Activated CD8-positive, alpha-beta T cell treated with anti-CD3 and anti-CD28 coated beads, Interleukin-2, amount 10 ng/mL, durations not matched to agents 7 days and 5 days (primary cell): ENCODE results near the gene RPP38. TPM values are rescaled to one million over a fixed set of nuclear protein-coding genes. Genes with fewer than 3 reads are reported as not detected.

Experiments used
- ATAC-seq: fragments of 150-1000 bp; cut with Tn5 transposase; one replicate; pipeline ENCODE4 v1.10.0; 2021; ENCODE audit warnings: moderate library complexity
- CTCF ChIA-PET: fragments of 350-600 bp; sonication (Branson Sonifier 250); formaldehyde crosslinking; loops from one replicate; lab custom pipeline; 2021; ENCODE audit warnings: antibody characterized with exemption; lab: Charles Lee
- POLR2A ChIA-PET: fragments of 350-600 bp; sonication (Branson Sonifier 250); formaldehyde crosslinking; loops from one replicate; lab custom pipeline; 2021; ENCODE audit warnings: antibody characterized with exemption; lab: Charles Lee
- DNase-seq: peaks from one replicate; pipeline ENCODE4 v3.0.0-alpha.2; 2020
- H3K27ac Mint-ChIP-seq: one replicate; pipeline ENCODE4 v1.8.0; 2021; ENCODE audit warnings: mild to moderate bottlenecking, mixed read lengths
- H3K27me3 Mint-ChIP-seq: one replicate; pipeline ENCODE4 v1.8.0; 2021; ENCODE audit warnings: low read depth, mixed read lengths
- H3K36me3 Mint-ChIP-seq: one replicate; pipeline ENCODE4 v1.8.0; 2021; ENCODE audit warnings: low read depth, mixed read lengths
- H3K4me1 Mint-ChIP-seq: one replicate; pipeline ENCODE4 v1.8.0; 2021; ENCODE audit warnings: low read depth, mixed read lengths
- H3K4me3 Mint-ChIP-seq: one replicate; pipeline ENCODE4 v1.8.0; 2021; ENCODE audit warnings: mild to moderate bottlenecking, mixed read lengths
- H3K9me3 Mint-ChIP-seq: one replicate; pipeline ENCODE4 v1.8.0; 2022; ENCODE audit warnings: mixed read lengths; ENCODE audit not compliant: insufficient read depth
- total RNA-seq, 2 experiments: library from RNA; stranded (reverse); gene quantifications; one replicate each; pipeline ENCODE4 v1.2.3, GENCODE V29; 2021

RPP38 gene
- total RNA-seq, 2 experiments from 2014 or later, result 16.8 to 19.0 TPM

DNA sequence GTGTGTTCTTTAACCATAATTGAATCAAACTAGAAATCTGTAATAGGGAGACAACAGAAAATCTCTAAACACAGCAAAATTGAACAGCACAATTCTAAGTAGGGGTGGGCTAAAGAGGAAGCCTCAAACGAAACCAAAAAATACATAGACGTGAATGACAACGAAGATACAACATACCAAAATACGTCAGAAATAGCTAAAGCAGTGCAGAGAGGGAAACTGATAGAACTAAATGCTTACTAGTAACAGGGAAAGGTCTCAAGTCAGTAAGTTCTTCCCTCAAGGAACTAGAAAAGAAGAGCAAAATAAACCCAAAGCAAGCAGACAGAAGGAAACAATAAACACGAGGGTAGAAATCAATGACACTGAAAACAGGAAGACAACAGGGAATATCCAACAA lies 19.1 kb downstream of the RPP38 start:
- Mint-ChIP-seq H3K27me3 (no peaks in the 10 kb centered on the region), H3K27ac (no peak overlapping the region), H3K4me3 (no peak overlapping the region), H3K36me3 (peaks cover 21% of the 10 kb centered on the region), H3K9me3 (no peaks in the 10 kb centered on the region), H3K4me1 (peaks cover 10% of the 10 kb centered on the region)
- ATAC-seq, result no peak
- DNase-seq, result no peak
- CTCF ChIA-PET, result interaction anchor here (1.3 to 2.8 kb wide), 2 partner anchors 10 to 16 kb away, joined by 3 to 6 read pairs; no protein-coding TSS in a partner anchor
- POLR2A ChIA-PET, result no interaction called here

DNA sequence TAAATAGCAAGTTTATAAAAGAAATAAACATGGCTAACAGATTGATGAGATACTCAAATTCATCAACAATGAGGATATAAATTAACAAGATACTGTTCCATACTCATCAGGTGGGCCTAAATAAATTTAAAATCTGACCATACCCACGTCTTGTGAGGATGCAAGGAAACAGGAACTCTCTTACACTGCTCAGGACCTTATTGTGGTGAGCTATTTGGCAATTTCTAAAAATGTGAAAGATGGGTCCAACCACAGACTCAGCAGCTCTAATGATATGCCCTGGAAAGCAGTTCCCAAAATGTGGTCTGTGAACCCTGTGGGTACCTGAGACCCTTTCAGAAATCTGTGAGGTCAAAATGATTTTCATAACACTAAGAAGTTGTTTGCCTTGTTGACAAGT lies 21.5 kb downstream of the RPP38 start:
- no peak overlapping the region for H3K4me3 Mint-ChIP-seq
- ChIA-PET CTCF (interaction anchor here (2.0 kb wide), 1 partner anchor 11 kb away, joined by 9 read pairs; no protein-coding TSS in a partner anchor), POLR2A (interaction anchor here (0.8 kb wide), 1 partner anchor 720 kb away, joined by 3 read pairs; no protein-coding TSS in a partner anchor)
- H3K9me3 Mint-ChIP-seq, result no peaks in the 10 kb centered on the region
- peaks cover 18% of the 10 kb centered on the region for H3K4me1 Mint-ChIP-seq
- H3K27ac Mint-ChIP-seq, result no peak overlapping the region
- no peak for ATAC-seq
- no peak for DNase-seq
- no peaks in the 10 kb centered on the region for H3K27me3 Mint-ChIP-seq
- peaks cover 21% of the 10 kb centered on the region for H3K36me3 Mint-ChIP-seq

DNA sequence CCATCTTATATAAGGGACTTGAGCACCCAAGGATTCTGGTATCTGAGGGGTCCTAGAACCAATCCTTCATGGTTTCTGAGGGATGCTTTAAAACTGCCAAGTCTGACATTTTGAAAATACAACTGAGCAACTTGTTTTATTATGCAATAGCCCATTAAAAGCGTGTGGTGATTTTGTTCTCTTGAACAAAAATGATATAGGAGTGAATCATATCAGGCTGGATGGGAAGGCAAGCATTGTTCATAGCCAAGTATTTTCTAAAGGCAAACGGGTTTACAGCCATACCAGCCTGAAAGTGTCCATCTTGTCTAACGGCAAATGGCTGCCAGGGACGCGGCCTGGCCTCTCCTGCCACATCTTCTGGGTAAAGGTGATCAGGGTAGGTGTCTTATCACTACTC lies 23.4 kb downstream of the RPP38 start:
- Mint-ChIP-seq H3K4me3 (no peak overlapping the region), H3K27ac (no peak overlapping the region), H3K9me3 (no peaks in the 10 kb centered on the region), H3K27me3 (no peaks in the 10 kb centered on the region), H3K4me1 (peaks cover 29% of the 10 kb centered on the region), H3K36me3 (peaks cover 33% of the 10 kb centered on the region)
- ChIA-PET CTCF (no interaction called here), POLR2A (no interaction called here)
- DNase-seq (no peak), ATAC-seq (no peak)

DNA sequence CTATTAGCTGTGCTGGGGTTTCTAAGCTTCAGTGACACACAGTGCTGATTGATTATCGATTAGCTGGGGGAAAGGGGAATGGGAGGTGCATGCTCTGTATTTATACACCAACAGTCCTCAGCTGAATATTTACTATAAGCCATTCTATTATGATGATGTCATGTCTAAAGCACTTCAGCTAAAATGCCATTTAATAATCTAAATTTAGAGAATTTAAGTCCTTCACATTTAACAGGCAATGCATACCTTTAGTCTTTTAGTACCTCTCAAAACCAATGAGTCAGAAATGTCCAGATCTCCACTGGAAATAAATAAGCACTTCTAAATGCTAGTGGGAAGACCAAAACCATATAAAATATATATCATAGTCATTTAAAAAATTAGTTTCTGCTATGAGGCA lies 24.6 kb downstream of the RPP38 start:
- Mint-ChIP-seq H3K4me3 (no peak overlapping the region), H3K9me3 (no peaks in the 10 kb centered on the region), H3K36me3 (peaks cover 40% of the 10 kb centered on the region), H3K27me3 (no peaks in the 10 kb centered on the region), H3K27ac (no peak overlapping the region), H3K4me1 (peaks cover 29% of the 10 kb centered on the region)
- CTCF ChIA-PET, result interaction anchor here (0.8 kb wide), 1 partner anchor 15 kb away, joined by 3 read pairs; no protein-coding TSS in a partner anchor
- DNase-seq (no peak), ATAC-seq (no peak)
- POLR2A ChIA-PET, result no interaction called here

DNA sequence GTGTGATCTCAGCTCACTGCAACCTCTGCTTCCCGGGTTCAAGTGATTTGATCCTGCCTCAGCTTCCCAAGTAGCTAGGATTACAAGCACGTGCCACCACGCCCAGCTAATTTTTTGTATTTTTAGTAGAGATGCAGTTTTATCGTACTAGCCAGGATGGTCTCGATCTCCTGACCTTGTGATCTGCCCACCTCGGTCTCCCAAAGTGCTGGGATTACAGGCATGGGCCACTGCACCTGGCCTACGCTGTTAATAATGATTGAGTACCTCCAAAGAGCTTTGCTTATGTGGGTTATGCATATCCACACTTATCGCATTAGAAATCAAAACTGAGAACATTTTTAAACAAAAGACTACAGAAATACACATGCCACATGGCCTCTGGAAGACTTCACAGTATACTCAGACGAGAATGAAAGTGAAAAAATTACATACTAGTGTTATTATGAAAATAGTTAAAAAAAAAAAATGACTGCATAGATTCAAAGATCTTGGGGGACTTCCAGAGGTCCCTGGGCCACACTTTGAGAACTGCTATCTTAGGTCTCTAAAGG lies 25.4 kb downstream of the RPP38 start:
- peaks cover 40% of the 10 kb centered on the region for H3K36me3 Mint-ChIP-seq
- ATAC-seq, result no peak
- H3K4me1 Mint-ChIP-seq, result peaks cover 29% of the 10 kb centered on the region
- no peak for DNase-seq
- no peak overlapping the region for H3K4me3 Mint-ChIP-seq
- H3K27ac Mint-ChIP-seq, result no peak overlapping the region
- ChIA-PET POLR2A (no interaction called here), CTCF (interaction anchor here (1.4 to 1.6 kb wide), 2 partner anchors 10 to 16 kb away, joined by 5 to 6 read pairs; no protein-coding TSS in a partner anchor)
- no peaks in the 10 kb centered on the region for H3K27me3 Mint-ChIP-seq
- no peaks in the 10 kb centered on the region for H3K9me3 Mint-ChIP-seq

DNA sequence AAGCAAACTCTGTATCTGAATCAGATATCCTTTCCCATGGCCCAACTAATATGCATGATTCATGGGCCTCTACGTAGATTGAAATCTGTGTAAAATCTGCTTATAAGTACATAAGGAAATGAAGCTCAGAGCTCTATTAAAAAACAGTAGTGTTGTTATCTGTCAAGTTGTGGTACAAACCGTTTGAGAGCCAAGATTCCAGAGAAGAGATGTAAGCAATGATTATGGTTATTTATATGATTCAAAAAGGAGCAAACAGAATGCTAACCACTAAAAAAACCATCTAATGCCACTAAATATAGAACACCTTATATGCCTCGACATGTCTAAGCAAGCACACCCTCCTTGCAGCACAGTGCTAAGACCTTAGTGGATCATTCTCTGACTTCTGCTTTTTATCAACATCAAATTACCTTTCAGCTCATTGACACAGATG lies 26.6 kb downstream of the RPP38 start:
- ChIA-PET CTCF (interaction anchor here (1.3 to 1.6 kb wide), 4 partner anchors 9 to 44 kb away, joined by 3 to 6 read pairs (median 4); no protein-coding TSS in a partner anchor), POLR2A (no interaction called here)
- Mint-ChIP-seq H3K4me3 (no peak overlapping the region), H3K27ac (no peak overlapping the region), H3K27me3 (no peaks in the 10 kb centered on the region), H3K4me1 (peaks cover 27% of the 10 kb centered on the region), H3K9me3 (no peaks in the 10 kb centered on the region), H3K36me3 (peaks cover 50% of the 10 kb centered on the region)
- DNase-seq (no peak), ATAC-seq (no peak)

DNA sequence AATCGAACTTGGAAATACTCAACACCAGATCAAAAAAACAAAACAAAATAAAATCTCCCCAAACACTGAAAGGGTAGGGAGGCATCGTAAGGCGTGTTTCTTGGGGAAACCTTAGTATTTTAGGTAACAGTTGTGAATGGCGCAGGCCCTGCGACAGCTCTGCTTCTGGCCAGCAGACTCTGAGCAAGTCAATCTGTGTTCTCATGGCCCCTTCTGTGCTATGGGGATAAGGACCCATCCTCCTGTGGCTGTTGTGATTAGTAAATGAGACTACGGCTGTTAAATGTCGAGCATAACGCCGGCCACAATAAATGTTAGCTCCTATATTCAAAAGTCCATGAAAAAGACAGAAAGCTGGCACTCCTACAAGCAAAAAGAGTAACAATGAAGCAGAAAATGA lies 27.0 kb downstream of the RPP38 start:
- no peak for DNase-seq
- ChIA-PET CTCF (interaction anchor here (1.3 to 1.6 kb wide), 4 partner anchors 9 to 43 kb away, joined by 3 to 6 read pairs (median 4); no protein-coding TSS in a partner anchor), POLR2A (interaction anchor here (0.6 kb wide), 1 partner anchor 75 kb away, joined by 5 read pairs; no protein-coding TSS in a partner anchor)
- Mint-ChIP-seq H3K9me3 (no peaks in the 10 kb centered on the region), H3K36me3 (peaks cover 51% of the 10 kb centered on the region), H3K4me3 (no peak overlapping the region), H3K27ac (no peak overlapping the region), H3K4me1 (peaks cover 24% of the 10 kb centered on the region), H3K27me3 (no peaks in the 10 kb centered on the region)
- ATAC-seq, result no peak

DNA sequence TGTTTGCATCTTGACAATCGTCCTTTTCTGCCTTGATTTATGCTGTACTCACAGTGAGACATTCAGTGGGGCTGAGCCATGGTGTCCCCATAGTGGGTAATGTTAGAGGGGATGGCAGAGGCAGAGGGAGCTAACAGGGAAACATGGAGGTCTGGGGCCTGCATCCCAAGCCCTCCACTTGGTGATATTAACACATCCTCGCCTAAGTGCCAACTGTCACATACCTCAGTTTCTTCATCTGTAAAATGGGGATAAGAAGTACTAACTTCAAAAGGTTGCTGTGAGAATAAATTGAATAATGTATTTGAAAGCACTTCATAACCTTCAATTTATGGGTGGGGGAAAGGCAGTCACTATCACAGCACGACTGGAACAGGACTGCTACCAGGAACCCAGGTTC lies 27.8 kb downstream of the RPP38 start:
- no peak overlapping the region for H3K27ac Mint-ChIP-seq
- H3K27me3 Mint-ChIP-seq, result no peaks in the 10 kb centered on the region
- CTCF ChIA-PET, result no interaction called here
- H3K4me1 Mint-ChIP-seq, result peaks cover 19% of the 10 kb centered on the region
- ATAC-seq, result no peak
- POLR2A ChIA-PET, result interaction anchor here (0.6 kb wide), 1 partner anchor 74 kb away, joined by 5 read pairs; no protein-coding TSS in a partner anchor
- no peaks in the 10 kb centered on the region for H3K9me3 Mint-ChIP-seq
- no peak for DNase-seq
- H3K36me3 Mint-ChIP-seq, result peaks cover 56% of the 10 kb centered on the region
- H3K4me3 Mint-ChIP-seq, result no peak overlapping the region

DNA sequence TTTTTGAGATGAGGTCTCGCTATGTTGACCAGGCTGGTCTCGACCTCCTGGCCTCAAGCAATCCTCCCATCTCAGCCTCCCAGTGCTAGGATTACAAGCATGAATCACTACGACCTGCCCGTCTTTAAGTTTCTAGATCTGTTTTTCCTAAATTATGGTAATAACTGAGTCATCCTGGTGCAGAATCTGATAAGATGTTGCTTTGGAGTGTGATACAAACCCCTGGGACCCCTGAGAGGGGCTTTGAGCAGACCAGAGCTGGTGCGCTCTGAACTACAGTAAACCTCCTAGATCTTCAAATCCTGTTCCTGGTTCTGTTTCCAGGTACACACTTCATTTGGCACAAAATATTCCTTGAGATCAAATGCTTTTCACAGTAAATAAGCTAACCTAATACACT lies 34.2 kb downstream of the RPP38 start:
- Mint-ChIP-seq H3K4me1 (no peaks in the 10 kb centered on the region), H3K4me3 (no peak overlapping the region), H3K9me3 (no peaks in the 10 kb centered on the region), H3K36me3 (peaks cover 62% of the 10 kb centered on the region), H3K27ac (no peak overlapping the region), H3K27me3 (no peaks in the 10 kb centered on the region)
- DNase-seq (no peak), ATAC-seq (no peak)
- POLR2A ChIA-PET, result interaction anchor here (0.9 kb wide), 1 partner anchor 10 kb away, joined by 3 read pairs; no protein-coding TSS in a partner anchor
- CTCF ChIA-PET, result no interaction called here

DNA sequence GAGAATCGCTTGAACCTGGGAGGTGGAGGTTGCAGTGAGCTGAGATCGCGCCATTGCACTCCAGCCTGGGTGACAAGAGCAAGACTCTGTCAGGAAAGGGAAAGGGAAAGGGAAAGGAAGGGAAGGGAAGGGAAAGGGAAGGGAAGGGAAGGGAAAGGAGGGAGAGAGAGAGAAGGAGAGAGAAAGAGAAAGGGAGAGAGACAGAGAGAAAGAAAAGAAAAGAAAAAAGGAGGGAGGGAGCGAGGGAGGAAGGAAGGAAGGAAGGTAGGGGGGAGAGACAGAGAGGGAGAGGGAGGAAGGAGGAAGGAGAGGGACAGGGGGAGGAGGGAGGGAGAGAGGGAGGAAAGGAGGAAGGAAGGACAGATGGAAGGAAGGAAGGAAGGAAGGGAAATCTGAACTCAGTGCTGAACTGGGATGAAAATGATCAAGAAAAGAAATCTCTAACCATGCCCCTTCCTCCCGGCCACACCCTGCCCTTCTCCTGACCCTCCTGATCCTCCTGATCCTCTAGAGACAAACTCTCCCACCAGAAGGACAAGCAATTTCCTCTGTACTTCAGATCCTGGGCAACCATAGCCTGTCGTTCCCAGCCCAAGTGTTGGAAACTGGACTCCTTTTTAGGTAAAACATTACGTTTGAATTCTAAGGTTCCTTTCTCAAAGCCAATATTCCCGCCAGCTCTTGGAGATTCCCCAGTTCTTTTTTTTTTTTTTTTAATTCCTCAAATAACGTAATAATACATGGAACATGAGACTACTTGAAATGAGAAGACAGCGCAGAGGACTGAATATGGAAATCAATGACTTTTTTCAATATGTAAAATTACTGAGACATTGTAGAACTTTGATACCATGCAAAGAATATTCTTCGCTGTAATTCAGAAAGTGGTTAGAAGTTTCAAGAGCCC lies 39.2 kb downstream of the RPP38 start:
- Mint-ChIP-seq H3K36me3 (peaks cover 59% of the 10 kb centered on the region), H3K27me3 (no peaks in the 10 kb centered on the region), H3K4me3 (no peak overlapping the region), H3K9me3 (no peaks in the 10 kb centered on the region), H3K4me1 (peaks cover 9% of the 10 kb centered on the region), H3K27ac (no peak overlapping the region)
- POLR2A ChIA-PET, result no interaction called here
- CTCF ChIA-PET, result no interaction called here
- DNase-seq (no peak), ATAC-seq (no peak)

DNA sequence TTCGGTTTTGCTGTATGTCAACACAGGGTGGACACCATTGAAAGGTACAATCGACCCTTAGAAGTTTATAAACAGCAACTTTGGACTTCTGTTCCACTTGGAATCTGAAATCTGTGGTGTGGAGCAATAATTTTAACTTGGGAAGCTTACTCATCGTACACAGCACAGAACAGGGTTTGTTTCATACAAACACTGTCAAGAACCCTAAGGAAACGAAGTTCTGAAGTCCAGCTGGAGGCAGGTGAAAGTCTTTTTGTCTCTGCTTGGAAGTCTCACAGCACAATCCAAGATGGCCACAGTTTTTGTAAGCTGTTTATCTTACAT lies 39.8 kb downstream of the RPP38 start:
- Mint-ChIP-seq H3K4me1 (peaks cover 15% of the 10 kb centered on the region), H3K27me3 (no peaks in the 10 kb centered on the region), H3K27ac (no peak overlapping the region), H3K4me3 (no peak overlapping the region), H3K9me3 (no peaks in the 10 kb centered on the region), H3K36me3 (peaks cover 56% of the 10 kb centered on the region)
- DNase-seq, result no peak
- CTCF ChIA-PET, result interaction anchor here (0.8 kb wide), 1 partner anchor 31 kb away, joined by 3 read pairs; no protein-coding TSS in a partner anchor
- ATAC-seq, result no peak
- POLR2A ChIA-PET, result no interaction called here

DNA sequence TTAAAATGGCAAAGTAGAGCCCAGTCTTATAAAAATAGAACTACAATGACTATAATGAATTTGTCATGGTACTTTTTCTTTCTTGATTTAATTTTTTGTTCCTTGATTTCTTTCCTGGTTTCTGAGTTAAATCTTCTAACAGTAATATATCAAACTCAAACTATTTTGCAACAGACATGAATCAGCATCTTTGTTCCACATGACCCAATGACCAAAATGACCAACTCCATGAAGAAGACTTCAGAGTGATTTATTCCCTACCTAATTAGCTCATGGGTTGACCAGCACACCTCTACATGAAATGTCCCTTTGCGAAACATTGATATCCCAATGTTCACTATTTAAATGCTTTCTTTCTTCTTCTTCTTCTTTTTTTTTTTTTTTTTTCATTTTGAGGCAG lies 40.5 kb downstream of the RPP38 start:
- H3K9me3 Mint-ChIP-seq, result no peaks in the 10 kb centered on the region
- CTCF ChIA-PET, result interaction anchor here (0.8 kb wide), 1 partner anchor 30 kb away, joined by 3 read pairs; no protein-coding TSS in a partner anchor
- no peak overlapping the region for H3K27ac Mint-ChIP-seq

More for the DNA sequence above, 40.5 kb downstream of the RPP38 start:
- POLR2A ChIA-PET, result no interaction called here
- ATAC-seq, result no peak
- Mint-ChIP-seq H3K4me1 (peaks cover 20% of the 10 kb centered on the region), H3K4me3 (no peak overlapping the region), H3K36me3 (peaks cover 54% of the 10 kb centered on the region), H3K27me3 (no peaks in the 10 kb centered on the region)
- DNase-seq, result no peak
